A673 (cell line): ENCODE measurements around the gene SH3RF3. TPM values are rescaled to one million over a fixed set of nuclear protein-coding genes. Genes with fewer than 3 reads are reported as not detected.

Experiments
- BruUV-seq: library from RNA; stranded (reverse); fragments of 400-500 nt; replicated peaks from 2 replicates; lab custom pipeline; 2021; lab: Mats Ljungman, UMichigan
- CTCF ChIA-PET: fragments of 300-600 bp; sonication (Branson Sonifier 250); formaldehyde crosslinking; loops from one replicate; lab custom pipeline; 2022; ENCODE audit warnings: antibody characterized with exemption; lab: Charles Lee
- POLR2A ChIA-PET: fragments of 300-600 bp; sonication (Branson Sonifier 250); formaldehyde crosslinking; loops from one replicate; lab custom pipeline; 2022; ENCODE audit warnings: antibody characterized with exemption; ENCODE audit not compliant: low non-redundant PET; lab: Charles Lee
- DNase-seq: peaks from one replicate; pipeline ENCODE4 v3.0.0-alpha.2; 2015; ENCODE audit warnings: low spot score
- H3K27ac ChIP-seq: fragments of 200-600 bp; sonication (generic); 2 replicates; pipeline ENCODE4 v1.5.1; 2016; ENCODE audit warnings: mixed run types, low read depth, mild to moderate bottlenecking, mixed read lengths, antibody characterized with exemption, low read length; ENCODE audit not compliant: poor library complexity, severe bottlenecking
- H3K27me3 ChIP-seq: fragments of 200-600 bp; sonication (generic); replicated peaks from 2 replicates; pipeline ENCODE4 v1.6.1; 2017; ENCODE audit warnings: mixed run types, low read depth, mild to moderate bottlenecking, mixed read lengths, antibody characterized with exemption, low read length; ENCODE audit not compliant: insufficient read depth, poor library complexity
- H3K36me3 ChIP-seq: fragments of 200-600 bp; sonication (generic); 2 replicates; pipeline ENCODE4 v1.6.1; 2016; ENCODE audit warnings: mixed run types, mild to moderate bottlenecking, mixed read lengths, antibody characterized with exemption, low read length; ENCODE audit not compliant: insufficient read depth, poor library complexity, severe bottlenecking
- H3K4me1 ChIP-seq: fragments of 200-600 bp; sonication (generic); 2 replicates; pipeline ENCODE4 v1.6.1; 2017; ENCODE audit warnings: mixed run types, mild to moderate bottlenecking, mixed read lengths, antibody characterized with exemption, low read length; ENCODE audit not compliant: insufficient read depth, poor library complexity, severe bottlenecking
- H3K4me3 ChIP-seq: fragments of 200-600 bp; sonication (generic); 2 replicates; pipeline ENCODE4 v1.5.1; 2016; ENCODE audit warnings: low read depth, mixed run types, mild to moderate bottlenecking, mixed read lengths, low read length; ENCODE audit not compliant: poor library complexity, severe bottlenecking
- H3K9me3 ChIP-seq: fragments of 200-600 bp; sonication (generic); 2 replicates; pipeline ENCODE4 v1.6.1; 2016; ENCODE audit warnings: mixed run types, low read depth, mild to moderate bottlenecking, mixed read lengths, antibody characterized with exemption, low read length; ENCODE audit not compliant: poor library complexity, severe bottlenecking
- CTCF ChIP-seq: fragments of 300-800, 200-600 bp; sonication (generic); conservative IDR thresholded peaks from 2 replicates; pipeline ENCODE4 v1.5.1; 2017; ENCODE audit warnings: low read depth, mild to moderate bottlenecking, antibody characterized with exemption, low read length, moderate library complexity, mixed read lengths
- EZH2 ChIP-seq: fragments of 200-600 bp; sonication (generic); IDR thresholded peaks from 2 replicates; pipeline ENCODE4 v1.6.1; 2017; ENCODE audit warnings: borderline replicate concordance, low read depth, mild to moderate bottlenecking, mixed read lengths, antibody characterized with exemption, low read length; ENCODE audit not compliant: poor library complexity, severe bottlenecking
- intact Hi-C: fragments of 100-400 bp; cut with micrococcal nuclease; formaldehyde crosslinking; loops from one replicate; pipeline ENCODE4 v1.10.0; 2022; ENCODE audit not compliant: unreplicated experiment
- total RNA-seq: library from RNA; stranded (reverse); gene quantifications from 2 replicates; pipeline ENCODE4 v1.2.3, GENCODE V29; 2021

Gene SH3RF3
- total RNA-seq, 1 experiment from 2014 or later: 0.15 TPM

GRCh38 chr2:109379507-109379906, 250.5 kb downstream of the SH3RF3 start:
- Histone ChIP-seq H3K27ac (no peak overlapping the region), H3K36me3 (no peaks in the 10 kb centered on the region), H3K4me1 (no peaks in the 10 kb centered on the region), H3K27me3 (no peaks in the 10 kb centered on the region), H3K4me3 (no peak overlapping the region), H3K9me3 (no peaks in the 10 kb centered on the region)
- no peak for DNase-seq
- BruUV-seq: no TSS peak
- TF ChIP-seq CTCF (no peak), EZH2 (no peak)
- ChIA-PET CTCF (no interaction called here), POLR2A (no interaction called here)
- intact Hi-C loops: no loop called here

GRCh38 chr2:109380502-109381326, 251.7 kb downstream of the SH3RF3 start:
- intact Hi-C loops: no loop called here
- ChIA-PET CTCF (no interaction called here), POLR2A (interaction anchor here (0.6 kb wide), 1 partner anchor 19 kb away, joined by 3 read pairs; no protein-coding TSS in a partner anchor)
- Histone ChIP-seq H3K36me3 (no peaks in the 10 kb centered on the region), H3K27ac (no peak overlapping the region), H3K4me1 (no peaks in the 10 kb centered on the region), H3K4me3 (no peak overlapping the region), H3K9me3 (no peaks in the 10 kb centered on the region), H3K27me3 (no peaks in the 10 kb centered on the region)
- DNase-seq: no peak
- no peak for TF ChIP-seq EZH2
- no peak for TF ChIP-seq CTCF
- BruUV-seq: no TSS peak

GRCh38 chr2:109381327-109381820, 252.4 kb downstream of the SH3RF3 start:
- no peaks in the 10 kb centered on the region for H3K9me3 ChIP-seq
- intact Hi-C loops: no loop called here
- no peaks in the 10 kb centered on the region for H3K36me3 ChIP-seq
- no peak for DNase-seq
- ChIA-PET POLR2A (interaction anchor here (0.6 kb wide), 1 partner anchor 18 kb away, joined by 3 read pairs; no protein-coding TSS in a partner anchor), CTCF (no interaction called here)
- no peak overlapping the region for H3K4me3 ChIP-seq
- H3K27ac ChIP-seq: no peak overlapping the region
- no peaks in the 10 kb centered on the region for H3K27me3 ChIP-seq
- BruUV-seq: no TSS peak
- TF ChIP-seq CTCF (no peak), EZH2 (no peak)
- H3K4me1 ChIP-seq: no peaks in the 10 kb centered on the region
